Eye (tissue), 1 donor: ENCODE measurements around the gene NTRK2.

Experiments used
- DNase-seq: peaks from one replicate; pipeline ENCODE4 v3.0.0-alpha.2; 2015

NTRK2 gene

GRCh38 chr9:84669288-84670137, at the start of gene NTRK2:
NTRK2 (plus strand) TSS chr9:84669729; CDS start chr9:84670749, 1,020 bp downstream.
- peak; percentile 83 for DNase-seq

- no peak for DNase-seq
Measured at GRCh38 chr9:84620338-84620737, 49.2 kb upstream of the NTRK2 start.

GRCh38 chr9:84621811-84622210, 47.7 kb upstream of the NTRK2 start:
- DNase-seq, result no peak

GRCh38 chr9:84622981-84623380, 46.5 kb upstream of the NTRK2 start:
- DNase-seq, result no peak

GRCh38 chr9:84636436-84636835, 33.1 kb upstream of the NTRK2 start:
- DNase-seq, result no peak

- DNase-seq, result no peak
Measured at GRCh38 chr9:84642553-84643141, 26.9 kb upstream of the NTRK2 start.

GRCh38 chr9:84647699-84648098, 21.8 kb upstream of the NTRK2 start:
- DNase-seq, result no peak

GRCh38 chr9:84652496-84653120, 16.9 kb upstream of the NTRK2 start:
- DNase-seq, result peak; percentile 22

- DNase-seq, result no peak
Measured at GRCh38 chr9:84655447-84655846, 14.1 kb upstream of the NTRK2 start.

GRCh38 chr9:84659313-84659712, 10.2 kb upstream of the NTRK2 start:
- peak; percentile 80 for DNase-seq

GRCh38 chr9:84659773-84660172, 9.8 kb upstream of the NTRK2 start:
- DNase-seq, result peak; percentile 78

GRCh38 chr9:84667571-84668195, 1.8 kb upstream of the NTRK2 start:
- DNase-seq, result no peak

GRCh38 chr9:84668196-84669012, 1.1 kb upstream of the NTRK2 start:
- DNase-seq, result peak; percentile 94

GRCh38 chr9:84669013-84669287, 579 bp upstream of the NTRK2 start:
- DNase-seq, result peak; percentile 67

GRCh38 chr9:84670138-84671041, 861 bp downstream of the NTRK2 start:
- peak; percentile 76 for DNase-seq

GRCh38 chr9:84671586-84672521, 2.3 kb downstream of the NTRK2 start:
- DNase-seq, result peak; percentile 20

GRCh38 chr9:84673806-84674205, 4.3 kb downstream of the NTRK2 start:
- DNase-seq, result no peak

- DNase-seq, result no peak
Measured at GRCh38 chr9:84677080-84677479, 7.6 kb downstream of the NTRK2 start.

- DNase-seq, result no peak
Measured at GRCh38 chr9:84679571-84679970, 10.0 kb downstream of the NTRK2 start.

- no peak for DNase-seq
Measured at GRCh38 chr9:84681516-84682285, 12.2 kb downstream of the NTRK2 start.
